Neuronal stem cell (in vitro differentiated cells): ENCODE data around the gene RIOK2.
"Not testable (repeated sequence)": the region's sequence is repeated elsewhere in the genome, so short reads cannot be mapped to it uniquely, and the experiment has no call there.

Experiments
- DNase-seq: peaks from one replicate; pipeline ENCODE4 v3.0.0-alpha.2; 2013; ENCODE audit warnings: low spot score
- H2AFZ ChIP-seq: one replicate; pipeline ENCODE4 v1.6.1; 2013; ENCODE audit warnings: mild to moderate bottlenecking, low read length, inconsistent platforms
- H2AK5ac ChIP-seq: 2 replicates; pipeline ENCODE4 v1.6.1; 2013; ENCODE audit warnings: low read depth, mild to moderate bottlenecking, inconsistent platforms, low read length, moderate library complexity, mixed read lengths
- H2BK120ac ChIP-seq: 2 replicates; pipeline ENCODE4 v1.6.1; 2013; ENCODE audit warnings: low read depth, mild to moderate bottlenecking, inconsistent platforms, low read length, moderate library complexity, mixed read lengths
- H2BK12ac ChIP-seq: one replicate; pipeline ENCODE4 v1.6.1; 2013; ENCODE audit warnings: low read length, inconsistent platforms
- H2BK15ac ChIP-seq: 2 replicates; pipeline ENCODE4 v1.6.1; 2013; ENCODE audit warnings: mild to moderate bottlenecking, low read length, inconsistent platforms, mixed read lengths
- H2BK5ac ChIP-seq: one replicate; pipeline ENCODE4 v1.6.1; 2013; ENCODE audit warnings: inconsistent platforms, mild to moderate bottlenecking, low read length, moderate library complexity
- H3K14ac ChIP-seq: one replicate; pipeline ENCODE4 v1.6.1; 2013; ENCODE audit warnings: low read length, inconsistent platforms
- H3K18ac ChIP-seq: 2 replicates; pipeline ENCODE4 v1.6.1; 2013; ENCODE audit warnings: low read length, inconsistent platforms
- H3K23ac ChIP-seq: 2 replicates; pipeline ENCODE4 v1.6.1; 2013; ENCODE audit warnings: low read depth, mild to moderate bottlenecking, mixed read lengths, low read length, inconsistent platforms; ENCODE audit not compliant: poor library complexity
- H3K27ac ChIP-seq: replicated peaks from 3 replicates; pipeline ENCODE4 v1.5.1; 2013; ENCODE audit warnings: low read length, inconsistent platforms
- H3K27me3 ChIP-seq, 3 experiments: 2 replicates each; pipeline ENCODE4 v1.6.1; 2013; ENCODE audit warnings: low read length in 3 of 3, mild to moderate bottlenecking in 2 of 3, inconsistent platforms in 1 of 3, low read depth in 1 of 3, mixed read lengths in 1 of 3, moderate library complexity in 1 of 3; ENCODE audit not compliant: control insufficient read depth in 3 of 3, insufficient read depth in 3 of 3
- H3K36me3 ChIP-seq, 2 donors: replicated peaks in 1 of 2; 2 replicates each; pipeline ENCODE4 v1.6.1; 2013; ENCODE audit warnings: low read length in 2 of 2; ENCODE audit not compliant: control insufficient read depth in 2 of 2, insufficient read depth in 2 of 2
- H3K4ac ChIP-seq: 2 replicates; pipeline ENCODE4 v1.6.1; 2013; ENCODE audit warnings: inconsistent platforms, mild to moderate bottlenecking, low read length, moderate library complexity
- H3K4me1 ChIP-seq, 2 donors: 1 replicate in 1 of 2; 2 replicates in 1 of 2; pipeline ENCODE4 v1.6.1; 2013; ENCODE audit warnings: low read length in 2 of 2, low read depth in 1 of 2; ENCODE audit not compliant: control insufficient read depth in 2 of 2, insufficient read depth in 1 of 2
- H3K4me2 ChIP-seq: one replicate; pipeline ENCODE4 v1.6.1; 2013; ENCODE audit warnings: mild to moderate bottlenecking, low read length, inconsistent platforms; ENCODE audit not compliant: insufficient read depth, poor library complexity, severe bottlenecking
- H3K4me3 ChIP-seq, 2 donors: 2 replicates each; pipeline ENCODE4 v1.5.1; 2013; ENCODE audit warnings: low read length in 2 of 2, mild to moderate bottlenecking in 2 of 2, inconsistent platforms in 1 of 2, moderate library complexity in 1 of 2
- H3K79me1 ChIP-seq: one replicate; pipeline ENCODE4 v1.6.1; 2013; ENCODE audit warnings: low read depth, mild to moderate bottlenecking, inconsistent platforms, low read length, moderate library complexity
- H3K9ac ChIP-seq: one replicate; pipeline ENCODE4 v1.6.1; 2013; ENCODE audit warnings: mild to moderate bottlenecking, low read depth, low read length, inconsistent platforms; ENCODE audit not compliant: poor library complexity
- H3K9me3 ChIP-seq, 2 donors: replicated peaks in 1 of 2; 2 replicates each; pipeline versions ENCODE3 to v1.6.1; 2013; ENCODE audit warnings: low read length in 2 of 2, mild to moderate bottlenecking in 2 of 2, inconsistent platforms in 1 of 2, low read depth in 1 of 2, mixed read lengths in 1 of 2, moderate library complexity in 1 of 2; ENCODE audit not compliant: control insufficient read depth in 2 of 2, insufficient read depth in 1 of 2
- H4K8ac ChIP-seq: one replicate; pipeline ENCODE4 v1.6.1; 2013; ENCODE audit warnings: low read depth, mild to moderate bottlenecking, inconsistent platforms, low read length, moderate library complexity
- H4K91ac ChIP-seq: one replicate; pipeline ENCODE4 v1.6.1; 2013; ENCODE audit warnings: low read length, low read depth, mild to moderate bottlenecking, inconsistent platforms; ENCODE audit not compliant: poor library complexity
- WGBS, 2 donors: extraction: QIAGEN DNeasy Blood & Tissue Kit; methylation state at CpG; one replicate each; pipeline ENCODE4 v1.1.7; 2013; ENCODE audit warnings: missing lambda C conversion rate in 2 of 2, mixed read lengths in 1 of 2; ENCODE audit not compliant: insufficient read length in 2 of 2, insufficient replicate concordance in 1 of 2; ENCODE audit errors: extremely low coverage in 2 of 2; 5-methylcytosine and 5-hydroxymethylcytosine counted together

RIOK2 gene

GRCh38 chr5:97192580-97193354, 9.7 kb upstream of the RIOK2 start:
- no peak overlapping the region for H3K18ac ChIP-seq
- H3K36me3 ChIP-seq, result peaks cover 0 to 1% of the 10 kb centered on the region in 2 donors
- no peak overlapping the region for H3K4me3 ChIP-seq
- H2BK15ac ChIP-seq, result no peak overlapping the region
- no CpG with 5 or more reads among the region's 5 CpGs for WGBS, 2 donors
- H3K9ac ChIP-seq, result no peak overlapping the region
- peak overlapping the region; percentile 24 for H3K4ac ChIP-seq
- H2BK12ac ChIP-seq, result no peak overlapping the region
- H2BK5ac ChIP-seq, result no peak overlapping the region
- no peak overlapping the region for H3K14ac ChIP-seq
- no peaks in the 10 kb centered on the region for H3K27me3 ChIP-seq
- H3K9me3 ChIP-seq, result peaks cover 0 to 6% of the 10 kb centered on the region in 2 donors
- no peak overlapping the region for H4K8ac ChIP-seq
- no peak overlapping the region for H2AK5ac ChIP-seq
- no peak overlapping the region for H4K91ac ChIP-seq
- H3K4me1 ChIP-seq, result peaks cover 0 to 5% of the 10 kb centered on the region in 2 donors
- no peak overlapping the region for H3K27ac ChIP-seq
- no peak overlapping the region for H3K23ac ChIP-seq
- H2AFZ ChIP-seq, result peak overlapping the region; percentile 65
- no peaks in the 10 kb centered on the region for H3K79me1 ChIP-seq
- H3K4me2 ChIP-seq, result no peak overlapping the region
- no peak overlapping the region for H2BK120ac ChIP-seq
- no peak for DNase-seq

- no peak overlapping the region for H3K4me3 ChIP-seq
- H3K18ac ChIP-seq, result no peak overlapping the region
- H3K9me3 ChIP-seq, result peaks cover 0 to 6% of the 10 kb centered on the region in 2 donors
- H3K14ac ChIP-seq, result no peak overlapping the region
- no peaks in the 10 kb centered on the region for H3K27me3 ChIP-seq
- DNase-seq, result no peak
- no peak overlapping the region for H2BK12ac ChIP-seq
- no CpG with 5 or more reads among the region's 2 CpGs for WGBS, 2 donors
- no peak overlapping the region for H4K91ac ChIP-seq
- no peak overlapping the region for H2BK120ac ChIP-seq
- peaks cover 0 to 1% of the 10 kb centered on the region in 2 donors for H3K36me3 ChIP-seq
- no peak overlapping the region for H2BK15ac ChIP-seq
- H3K4me1 ChIP-seq, result peaks cover 0 to 5% of the 10 kb centered on the region in 2 donors
- H3K27ac ChIP-seq, result no peak overlapping the region
- no peak overlapping the region for H3K4ac ChIP-seq
- H3K9ac ChIP-seq, result no peak overlapping the region
- no peak overlapping the region for H2BK5ac ChIP-seq
- no peak overlapping the region for H3K4me2 ChIP-seq
- no peak overlapping the region for H3K23ac ChIP-seq
- H2AFZ ChIP-seq, result no peak overlapping the region
- no peaks in the 10 kb centered on the region for H3K79me1 ChIP-seq
- no peak overlapping the region for H4K8ac ChIP-seq
- no peak overlapping the region for H2AK5ac ChIP-seq
Observed at GRCh38 chr5:97191893-97192292, 8.8 kb upstream of the RIOK2 start.

- not testable (repeated sequence) for H3K9me3 ChIP-seq, H2BK120ac ChIP-seq, H3K36me3 ChIP-seq, H3K23ac ChIP-seq, H3K4me3 ChIP-seq, H3K18ac ChIP-seq, H3K27me3 ChIP-seq, H2AFZ ChIP-seq, H3K79me1 ChIP-seq, H2BK5ac ChIP-seq, H3K27ac ChIP-seq, H4K8ac ChIP-seq, H2BK12ac ChIP-seq, H3K14ac ChIP-seq, H3K9ac ChIP-seq, H3K4me2 ChIP-seq, H4K91ac ChIP-seq, DNase-seq, H2AK5ac ChIP-seq, H3K4me1 ChIP-seq, H2BK15ac ChIP-seq, H3K4ac ChIP-seq
- no CpG with 5 or more reads among the region's 1 CpG for WGBS, 2 donors
Observed at GRCh38 chr5:97189523-97189922, 6.5 kb upstream of the RIOK2 start.

GRCh38 chr5:97183930-97184213, 825 bp upstream of the RIOK2 start:
- Histone ChIP-seq H4K91ac (no peak overlapping the region), H2AFZ (peak overlapping the region; percentile 91), H3K27me3 (no peaks in the 10 kb centered on the region), H3K27ac (no peak overlapping the region), H3K9ac (no peak overlapping the region), H2BK5ac (no peak overlapping the region), H2BK12ac (no peak overlapping the region), H2BK15ac (no peak overlapping the region), H3K79me1 (no peaks in the 10 kb centered on the region), H3K14ac (no peak overlapping the region), H2AK5ac (no peak overlapping the region), H3K4ac (no peak overlapping the region), H3K4me2 (no peak overlapping the region), H4K8ac (no peak overlapping the region), H3K4me1 (peaks cover 0 to 2% of the 10 kb centered on the region in 2 donors), H3K18ac (no peak overlapping the region), H3K23ac (no peak overlapping the region), H3K9me3 (peaks cover 0 to 14% of the 10 kb centered on the region in 2 donors), H2BK120ac (no peak overlapping the region), H3K4me3 (peak overlapping the region; percentile 67 to 84), H3K36me3 (peaks cover 0 to 15% of the 10 kb centered on the region in 2 donors)
- no peak for DNase-seq
- no CpG with 5 or more reads among the region's 6 CpGs for WGBS, 2 donors
